A673 (cell line): ENCODE results near the gene IFIT3.
"Not testable (repeated sequence)": the region's sequence is repeated elsewhere in the genome, so short reads cannot be mapped to it uniquely, and the experiment has no call there.

Source experiments
- CTCF ChIP-seq: fragments of 300-800, 200-600 bp; sonication (generic); conservative IDR thresholded peaks from 2 replicates; pipeline ENCODE4 v1.5.1; 2017; ENCODE audit warnings: low read depth, mild to moderate bottlenecking, antibody characterized with exemption, low read length, moderate library complexity, mixed read lengths
- EZH2 ChIP-seq: fragments of 200-600 bp; sonication (generic); IDR thresholded peaks from 2 replicates; pipeline ENCODE4 v1.6.1; 2017; ENCODE audit warnings: borderline replicate concordance, low read depth, mild to moderate bottlenecking, mixed read lengths, antibody characterized with exemption, low read length; ENCODE audit not compliant: poor library complexity, severe bottlenecking

- TF ChIP-seq CTCF, EZH2: not testable (repeated sequence)
Observed at GRCh38 chr10:89330014-89330413, 2.2 kb downstream of the IFIT3 start.
